CD4-positive, alpha-beta T cell treated with Interleukin-10 for 1 hour (primary cell): ENCODE results near the gene CLTC.
"Not testable (repeated sequence)": the region's sequence is repeated elsewhere in the genome, so short reads cannot be mapped to it uniquely, and the experiment has no call there.

Experiments
- DNase-seq: peaks from one replicate; pipeline ENCODE4 v3.0.0-alpha.2; 2020

The CLTC gene

GRCh38 chr17:59634632-59635541 is 15.2 kb downstream of the CLTC start:
- DNase-seq: no peak

GRCh38 chr17:59637611-59638310 is 18.1 kb downstream of the CLTC start:
- no peak for DNase-seq

GRCh38 chr17:59638553-59638952 is 18.9 kb downstream of the CLTC start:
- no peak for DNase-seq

- peak; percentile 44 for DNase-seq
These were observed 22.2 kb downstream of the CLTC start for GRCh38 chr17:59641799-59642484.

GRCh38 chr17:59642565-59642964 is 22.9 kb downstream of the CLTC start:
- DNase-seq: no peak

GRCh38 chr17:59643159-59644140 is 23.8 kb downstream of the CLTC start:
- no peak for DNase-seq

GRCh38 chr17:59647288-59647687 is 27.6 kb downstream of the CLTC start:
- no peak for DNase-seq

GRCh38 chr17:59649886-59650285 is 30.2 kb downstream of the CLTC start:
- no peak for DNase-seq

GRCh38 chr17:59650642-59651041 is 30.9 kb downstream of the CLTC start:
- no peak for DNase-seq

- DNase-seq: peak; percentile 30
These were observed 31.7 kb downstream of the CLTC start for GRCh38 chr17:59651346-59651745.

- DNase-seq: no peak
These were observed 32.4 kb downstream of the CLTC start for GRCh38 chr17:59652119-59652518.

GRCh38 chr17:59656624-59657023 is 36.9 kb downstream of the CLTC start:
- not testable (repeated sequence) for DNase-seq

- DNase-seq: no peak
These were observed 46.5 kb downstream of the CLTC start for GRCh38 chr17:59666235-59666634.

- no peak for DNase-seq
These were observed 49.1 kb downstream of the CLTC start for GRCh38 chr17:59668816-59669215.

- no peak for DNase-seq
These were observed 49.7 kb downstream of the CLTC start for GRCh38 chr17:59669411-59669810.

GRCh38 chr17:59669944-59670343 is 50.2 kb downstream of the CLTC start:
- no peak for DNase-seq

GRCh38 chr17:59671386-59671785 is 51.7 kb downstream of the CLTC start:
- no peak for DNase-seq

GRCh38 chr17:59675231-59675630 is 55.5 kb downstream of the CLTC start:
- DNase-seq: no peak

- DNase-seq: no peak
These were observed 57.0 kb downstream of the CLTC start for GRCh38 chr17:59676716-59677115.

GRCh38 chr17:59678918-59679317 is 59.2 kb downstream of the CLTC start:
- DNase-seq: no peak

- no peak for DNase-seq
These were observed 60.6 kb downstream of the CLTC start for GRCh38 chr17:59680314-59680713.

- no peak for DNase-seq
These were observed 63.6 kb downstream of the CLTC start for GRCh38 chr17:59683283-59683682.
